Spleen (tissue), 7 donors: ENCODE results near the gene PRAMEF11.

Experiments
- CTCF ChIP-seq, 11 experiments: fragments of 200-600 bp in 7 of 11; fragments of 450-650 bp in 4 of 11; sonication (generic) in 4 of 11; IDR thresholded peaks in 8 of 11; conservative IDR thresholded peaks in 3 of 11; 1 replicate in 7 of 11; 2 replicates in 4 of 11; pipeline versions ENCODE4 v1.4.0 to v1.8.0; 2016 to 2021; ENCODE audit warnings: antibody characterized with exemption in 11 of 11, inconsistent platforms in 4 of 11, mild to moderate bottlenecking in 1 of 11
- POLR2A ChIP-seq, 3 donors: fragments of 450-650 bp; IDR thresholded peaks; one replicate each; pipeline ENCODE4 v1.5.1; 2017; ENCODE audit warnings: antibody characterized with exemption in 3 of 3, mild to moderate bottlenecking in 1 of 3
- donor health status: DM: no; HTN: no; CAD: no; lungs with moderate emphysema.
- donor health status: DM: no; HTN: no; CAD: no.
- donor health status: DM: no; HTN: no; CAD: no.

- no peak for TF ChIP-seq CTCF (IDR thresholded peaks at IDR 0.05 in 8 of 11, conservative IDR thresholded peaks at IDR 0.05 in 3 of 11)
- TF ChIP-seq POLR2A (IDR thresholded peaks at IDR 0.05) = no peak
These were observed 53.1 kb downstream of the PRAMEF11 start for GRCh38 chr1:12778061-12778460.
